Activated T-cell treated with anti-CD3 and anti-CD28 coated beads, Interleukin-2, amount 50 U/mL, for 24 hours (primary cell): ENCODE measurements around the gene CPNE7.
"Not testable (repeated sequence)": the region's sequence is repeated elsewhere in the genome, so short reads cannot be mapped to it uniquely, and the experiment has no call there.

ENCODE experiments used
- DNase-seq: peaks from one replicate; pipeline ENCODE4 v3.0.0-alpha.2; 2020
- H3K27ac Mint-ChIP-seq: 2 replicates; pipeline ENCODE4 v1.8.0; 2020; ENCODE audit warnings: mild to moderate bottlenecking, mixed read lengths
- H3K27me3 Mint-ChIP-seq: 2 replicates; pipeline ENCODE4 v1.8.0; 2020; ENCODE audit warnings: mixed read lengths
- H3K36me3 Mint-ChIP-seq: 2 replicates; pipeline ENCODE4 v1.8.0; 2020; ENCODE audit warnings: low read depth, mixed read lengths
- H3K4me1 Mint-ChIP-seq: 2 replicates; pipeline ENCODE4 v1.8.0; 2020; ENCODE audit warnings: low read depth, mixed read lengths
- H3K4me3 Mint-ChIP-seq: 2 replicates; pipeline ENCODE4 v1.8.0; 2020; ENCODE audit warnings: mild to moderate bottlenecking, moderate library complexity, mixed read lengths
- H3K9me3 Mint-ChIP-seq: 2 replicates; pipeline ENCODE4 v1.8.0; 2020; ENCODE audit warnings: mixed read lengths

CPNE7 gene

DNA sequence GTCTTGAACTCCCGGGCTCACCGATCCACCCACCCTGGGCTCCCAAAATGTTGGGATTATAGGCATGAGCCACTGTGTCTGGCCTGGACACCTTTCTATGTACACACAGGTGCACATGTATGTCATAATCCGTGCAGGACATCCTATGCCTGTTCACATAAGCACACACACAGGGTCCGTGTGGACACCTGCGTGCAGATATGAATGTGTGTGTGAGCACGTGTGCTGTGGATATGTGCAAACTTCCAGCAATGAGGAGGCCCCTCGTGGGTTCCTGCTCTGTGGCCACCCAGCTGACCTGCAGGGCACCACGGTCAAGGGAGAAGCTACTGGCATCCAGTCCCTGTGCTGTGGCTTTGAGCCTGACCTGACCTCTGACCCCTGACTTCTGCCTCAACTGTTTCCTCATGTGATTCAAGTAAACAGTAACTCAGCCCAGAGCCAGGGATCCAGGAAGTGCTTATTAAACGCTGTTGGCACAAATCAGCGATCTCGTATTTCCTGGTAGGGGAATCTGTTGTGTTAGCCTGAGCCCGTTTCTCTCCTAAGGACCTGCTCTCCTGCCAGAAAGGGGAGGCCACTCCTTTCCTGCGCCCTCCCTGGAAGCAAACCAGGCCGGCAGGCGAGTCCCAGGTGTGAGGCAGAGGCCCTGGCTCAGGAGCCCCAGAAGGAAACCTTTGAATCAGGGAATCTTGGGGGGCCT is 6.5 kb downstream of the CPNE7 start:
- Mint-ChIP-seq H3K9me3 (no peaks in the 10 kb centered on the region), H3K4me1 (no peaks in the 10 kb centered on the region), H3K4me3 (no peak overlapping the region), H3K36me3 (peaks cover 6% of the 10 kb centered on the region), H3K27ac (no peak overlapping the region), H3K27me3 (peaks cover 6% of the 10 kb centered on the region)
- DNase-seq: no peak

DNA sequence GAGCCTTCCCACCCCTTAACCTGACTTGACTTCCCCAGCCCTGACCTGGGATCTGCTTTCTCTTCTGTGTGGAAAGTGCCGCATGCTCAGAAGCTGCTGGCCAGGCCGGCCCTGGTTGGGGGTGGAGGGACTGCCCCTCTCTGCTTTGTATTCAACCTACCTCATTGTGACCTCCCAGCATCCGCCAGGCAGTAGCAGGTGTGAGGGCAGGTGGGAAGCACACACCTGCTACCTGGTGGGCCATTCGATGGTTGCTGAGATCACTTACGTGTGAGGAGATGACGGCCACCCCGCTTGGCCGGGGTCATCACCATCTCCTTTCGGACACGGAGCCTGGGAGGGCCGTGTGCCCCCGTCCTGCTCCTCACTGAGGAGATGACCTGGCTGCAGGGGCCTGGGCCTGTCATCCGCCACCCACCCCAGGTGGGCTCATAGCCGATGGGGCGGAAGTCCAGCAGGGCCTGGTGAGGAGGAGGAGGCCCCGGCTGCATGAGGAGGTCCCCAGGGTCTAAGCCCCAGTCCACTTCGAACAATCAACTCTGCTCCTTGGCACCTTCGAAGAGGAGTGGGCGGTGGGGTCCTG is 7.1 kb downstream of the CPNE7 start:
- no peak for DNase-seq
- Mint-ChIP-seq H3K4me3 (no peak overlapping the region), H3K9me3 (no peaks in the 10 kb centered on the region), H3K4me1 (no peaks in the 10 kb centered on the region), H3K27ac (no peak overlapping the region), H3K36me3 (peaks cover 6% of the 10 kb centered on the region), H3K27me3 (no peaks in the 10 kb centered on the region)

DNA sequence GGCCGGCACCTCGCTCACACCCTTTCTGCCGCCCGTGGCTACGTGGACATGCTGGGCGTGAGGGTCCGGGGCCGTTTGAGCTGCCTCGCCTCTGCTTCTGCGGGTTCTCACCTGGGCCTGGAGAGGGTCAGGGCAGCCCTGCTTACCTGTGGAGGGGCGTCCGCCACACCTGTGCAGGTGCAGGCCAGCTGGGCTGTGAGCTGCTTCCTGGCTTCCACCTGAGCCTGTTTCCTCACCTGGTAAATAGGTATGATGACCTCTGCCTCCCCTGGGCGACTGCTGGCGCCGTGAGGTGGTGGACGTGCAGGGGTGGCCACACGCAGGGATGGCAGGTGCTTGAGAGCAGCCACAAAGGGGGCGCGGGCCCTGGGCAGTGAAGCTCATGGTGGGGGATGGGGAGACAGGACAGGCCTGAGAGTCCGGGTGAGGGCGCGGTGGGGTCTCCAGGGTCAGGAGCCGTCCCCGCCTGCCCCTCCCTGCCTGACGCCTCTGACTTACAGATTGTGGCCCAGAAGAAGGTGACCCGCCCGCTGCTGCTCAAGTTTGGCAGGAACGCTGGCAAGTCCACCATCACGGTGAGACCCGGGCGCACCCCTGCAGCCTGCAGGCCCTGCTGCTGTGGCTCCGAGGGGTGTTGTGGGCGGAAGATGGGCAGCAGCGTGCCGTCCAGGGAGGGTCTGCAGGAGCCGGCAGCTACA is 7.8 kb downstream of the CPNE7 start:
- H3K36me3 Mint-ChIP-seq: peaks cover 4% of the 10 kb centered on the region
- H3K27me3 Mint-ChIP-seq: no peaks in the 10 kb centered on the region
- no peak overlapping the region for H3K27ac Mint-ChIP-seq
- no peaks in the 10 kb centered on the region for H3K9me3 Mint-ChIP-seq
- no peak for DNase-seq
- H3K4me1 Mint-ChIP-seq: no peaks in the 10 kb centered on the region
- H3K4me3 Mint-ChIP-seq: no peak overlapping the region

DNA sequence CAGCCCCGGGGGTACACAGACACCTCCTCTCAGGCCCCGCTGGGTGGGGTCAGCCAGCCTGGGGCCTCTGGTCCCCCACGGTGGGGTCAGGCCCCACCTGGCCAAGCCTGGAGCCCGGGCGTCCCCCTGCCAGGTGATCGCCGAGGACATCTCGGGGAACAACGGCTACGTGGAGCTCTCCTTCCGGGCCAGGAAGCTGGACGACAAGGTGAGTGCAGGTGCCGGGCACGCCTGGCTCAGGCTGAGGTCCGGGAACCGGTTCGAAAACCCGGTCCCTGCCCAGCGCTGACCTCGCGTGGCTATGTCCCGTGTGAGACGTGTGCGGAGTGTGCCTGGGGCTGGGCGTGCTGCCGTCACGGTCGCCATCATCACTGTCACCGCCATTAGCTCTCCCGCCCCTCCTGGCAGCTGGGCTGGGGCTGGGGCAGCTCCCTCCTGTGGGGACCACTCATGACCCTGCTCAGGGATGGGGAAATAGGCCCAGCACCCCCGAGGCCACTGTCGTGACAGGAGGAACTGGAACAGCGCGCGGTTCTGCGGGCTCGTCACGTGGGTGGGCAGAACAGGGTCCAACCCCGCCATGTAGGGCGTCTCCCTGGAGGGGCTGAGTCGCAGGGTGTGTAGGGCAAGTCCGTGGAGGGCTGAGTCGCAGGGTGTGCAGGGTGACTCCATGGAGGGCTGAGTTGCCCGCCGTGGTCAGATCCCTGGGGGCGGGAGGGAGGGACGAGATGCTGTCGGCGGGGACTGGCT is 8.5 kb downstream of the CPNE7 start:
- Mint-ChIP-seq H3K9me3 (no peaks in the 10 kb centered on the region), H3K27me3 (no peaks in the 10 kb centered on the region), H3K27ac (no peak overlapping the region), H3K36me3 (peaks cover 3% of the 10 kb centered on the region), H3K4me1 (no peaks in the 10 kb centered on the region), H3K4me3 (no peak overlapping the region)
- no peak for DNase-seq

DNA sequence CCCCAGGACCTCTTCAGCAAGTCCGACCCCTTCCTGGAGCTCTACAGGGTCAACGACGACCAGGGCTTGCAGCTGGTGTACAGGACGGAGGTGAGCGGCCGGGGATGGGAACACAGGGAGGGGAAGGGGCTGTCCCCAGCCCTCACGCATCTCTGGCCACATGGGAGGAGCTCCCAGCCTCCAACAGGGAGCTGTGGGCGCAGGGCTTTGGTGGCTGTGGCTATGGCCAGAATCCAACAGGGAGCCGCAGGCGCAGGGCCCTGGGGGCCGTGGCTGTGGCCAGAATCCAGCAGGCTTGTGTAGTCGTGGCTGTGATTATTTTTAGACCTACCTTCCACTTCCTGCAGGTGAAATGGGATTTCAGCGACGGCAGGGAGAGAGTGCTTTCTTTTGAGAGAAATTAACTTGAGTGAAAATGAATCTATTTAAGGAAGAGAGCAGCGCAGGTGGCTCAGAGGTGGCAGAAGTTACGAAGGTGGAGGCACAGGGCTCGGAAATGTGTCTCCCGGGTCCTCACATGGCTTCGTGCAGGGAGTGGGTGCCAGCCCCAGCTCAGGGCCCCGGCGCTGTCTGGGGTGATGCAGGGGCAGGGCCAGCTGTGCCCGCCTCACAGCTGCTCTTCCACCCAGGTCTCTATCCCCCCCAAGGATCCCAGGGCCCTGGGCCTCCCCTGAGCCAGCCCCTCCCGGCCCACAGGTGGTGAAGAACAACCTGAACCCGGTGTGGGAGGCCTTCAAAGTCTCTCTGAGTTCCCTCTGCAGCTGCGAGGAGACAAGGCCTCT is 9.4 kb downstream of the CPNE7 start:
- Mint-ChIP-seq H3K27me3 (no peaks in the 10 kb centered on the region), H3K4me1 (no peaks in the 10 kb centered on the region), H3K9me3 (no peaks in the 10 kb centered on the region), H3K4me3 (no peak overlapping the region), H3K36me3 (peaks cover 3% of the 10 kb centered on the region), H3K27ac (no peak overlapping the region)
- no peak for DNase-seq

DNA sequence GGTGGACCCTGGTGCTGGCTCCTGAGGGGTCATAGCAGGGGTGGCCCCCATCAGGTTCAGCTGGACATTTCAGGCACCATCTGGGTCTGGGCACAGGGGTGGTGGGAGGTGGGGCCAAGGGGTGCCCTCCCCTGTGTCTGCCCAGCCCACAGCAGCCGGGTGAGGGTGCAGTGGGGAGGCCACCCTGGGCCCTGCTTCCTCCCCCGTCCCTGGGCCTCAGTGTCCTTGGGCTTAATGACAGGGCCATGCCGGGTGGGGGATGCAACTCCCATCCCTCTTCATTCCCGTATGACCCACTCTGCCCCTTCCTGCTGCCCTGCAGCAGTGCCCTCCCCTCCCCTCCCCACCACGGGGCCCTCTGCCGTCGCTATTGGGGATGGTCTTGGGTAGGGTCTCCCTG is 10.7 kb downstream of the CPNE7 start:
- no peaks in the 10 kb centered on the region for H3K9me3 Mint-ChIP-seq
- H3K36me3 Mint-ChIP-seq: peaks cover 3% of the 10 kb centered on the region
- H3K4me3 Mint-ChIP-seq: no peak overlapping the region
- H3K4me1 Mint-ChIP-seq: no peaks in the 10 kb centered on the region
- no peak for DNase-seq
- no peak overlapping the region for H3K27ac Mint-ChIP-seq
- no peaks in the 10 kb centered on the region for H3K27me3 Mint-ChIP-seq

DNA sequence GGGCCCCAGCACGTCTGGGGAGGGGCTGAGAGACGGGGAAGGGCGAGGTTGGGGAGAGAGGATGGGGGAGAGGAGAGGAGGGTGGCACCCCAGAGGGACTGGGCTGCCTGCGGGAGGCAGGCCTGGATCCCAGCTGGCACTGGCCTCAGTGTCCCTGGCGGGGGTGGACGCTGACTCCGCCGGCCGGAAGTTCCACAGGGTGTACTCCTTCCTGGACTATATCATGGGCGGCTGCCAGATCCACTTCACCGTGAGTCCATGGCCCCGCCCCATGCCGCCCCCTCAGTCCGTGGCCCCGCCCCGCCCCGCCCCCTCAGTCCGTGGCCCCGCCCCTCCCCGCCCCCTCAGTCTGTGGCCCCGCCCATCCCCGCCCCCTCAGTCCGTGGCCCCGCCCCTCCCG is 11.3 kb downstream of the CPNE7 start:
- H3K4me1 Mint-ChIP-seq: no peaks in the 10 kb centered on the region
- no peaks in the 10 kb centered on the region for H3K27me3 Mint-ChIP-seq
- no peak overlapping the region for H3K27ac Mint-ChIP-seq
- H3K4me3 Mint-ChIP-seq: no peak overlapping the region
- DNase-seq: no peak
- H3K9me3 Mint-ChIP-seq: no peaks in the 10 kb centered on the region
- H3K36me3 Mint-ChIP-seq: peaks cover 3% of the 10 kb centered on the region

DNA sequence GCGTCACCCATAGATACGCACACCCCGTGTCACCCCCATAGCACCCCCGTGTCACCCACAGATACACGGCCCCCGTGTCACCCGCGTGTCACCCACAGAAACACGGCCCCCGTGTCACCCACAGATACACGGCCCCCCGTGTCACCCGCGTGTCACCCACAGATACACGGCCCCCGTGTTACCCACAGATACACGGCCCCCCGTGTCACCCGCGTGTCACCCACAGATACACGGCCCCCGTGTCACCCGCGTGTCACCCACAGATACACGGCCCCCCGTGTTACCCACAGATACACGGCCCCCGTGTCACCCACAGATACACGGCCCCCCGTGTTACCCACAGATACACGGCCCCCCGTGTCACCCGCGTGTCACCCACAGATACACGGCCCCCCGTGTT is 12.1 kb downstream of the CPNE7 start:
- DNase-seq, H3K27me3 Mint-ChIP-seq, H3K36me3 Mint-ChIP-seq: not testable (repeated sequence)

DNA sequence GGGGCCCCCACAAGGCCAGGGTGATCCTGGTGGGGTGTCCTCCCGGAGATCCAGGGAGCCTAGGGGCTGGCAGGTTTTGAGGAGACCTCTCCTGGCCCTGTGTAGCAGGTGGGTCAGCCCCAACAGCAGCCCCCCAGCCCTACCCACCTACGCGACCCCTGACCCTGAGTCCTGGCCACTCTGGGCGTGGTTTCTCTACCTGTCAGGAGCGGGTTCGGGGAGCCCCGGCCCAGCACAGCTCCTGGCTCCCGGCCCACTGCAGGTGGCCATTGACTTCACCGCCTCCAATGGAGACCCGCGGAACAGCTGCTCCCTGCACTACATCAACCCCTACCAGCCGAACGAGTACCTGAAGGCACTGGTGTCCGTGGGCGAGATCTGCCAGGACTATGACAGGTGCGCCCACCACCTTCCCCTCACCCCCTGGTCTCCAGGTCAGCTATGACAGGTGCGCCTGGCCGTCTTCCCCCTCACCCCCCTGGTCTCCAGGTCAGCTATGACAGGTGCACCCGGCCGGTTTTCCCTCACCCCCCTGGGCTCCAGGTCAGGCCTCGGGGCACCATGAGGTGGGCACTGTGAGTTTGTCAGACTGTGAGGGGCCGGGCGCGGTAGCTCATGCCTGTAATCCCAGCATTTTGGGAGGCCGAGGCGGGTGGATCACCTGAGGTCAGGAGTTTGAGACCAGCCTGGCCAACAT is 13.0 kb downstream of the CPNE7 start:
- Mint-ChIP-seq H3K36me3 (peaks cover 3% of the 10 kb centered on the region), H3K4me1 (peaks cover 4% of the 10 kb centered on the region), H3K4me3 (no peak overlapping the region), H3K9me3 (no peaks in the 10 kb centered on the region), H3K27ac (no peak overlapping the region), H3K27me3 (no peaks in the 10 kb centered on the region)
- no peak for DNase-seq

More for the DNA sequence above, 12.1 kb downstream of the CPNE7 start:
- H3K4me1 Mint-ChIP-seq, H3K27ac Mint-ChIP-seq, H3K4me3 Mint-ChIP-seq, H3K9me3 Mint-ChIP-seq: not testable (repeated sequence)

DNA sequence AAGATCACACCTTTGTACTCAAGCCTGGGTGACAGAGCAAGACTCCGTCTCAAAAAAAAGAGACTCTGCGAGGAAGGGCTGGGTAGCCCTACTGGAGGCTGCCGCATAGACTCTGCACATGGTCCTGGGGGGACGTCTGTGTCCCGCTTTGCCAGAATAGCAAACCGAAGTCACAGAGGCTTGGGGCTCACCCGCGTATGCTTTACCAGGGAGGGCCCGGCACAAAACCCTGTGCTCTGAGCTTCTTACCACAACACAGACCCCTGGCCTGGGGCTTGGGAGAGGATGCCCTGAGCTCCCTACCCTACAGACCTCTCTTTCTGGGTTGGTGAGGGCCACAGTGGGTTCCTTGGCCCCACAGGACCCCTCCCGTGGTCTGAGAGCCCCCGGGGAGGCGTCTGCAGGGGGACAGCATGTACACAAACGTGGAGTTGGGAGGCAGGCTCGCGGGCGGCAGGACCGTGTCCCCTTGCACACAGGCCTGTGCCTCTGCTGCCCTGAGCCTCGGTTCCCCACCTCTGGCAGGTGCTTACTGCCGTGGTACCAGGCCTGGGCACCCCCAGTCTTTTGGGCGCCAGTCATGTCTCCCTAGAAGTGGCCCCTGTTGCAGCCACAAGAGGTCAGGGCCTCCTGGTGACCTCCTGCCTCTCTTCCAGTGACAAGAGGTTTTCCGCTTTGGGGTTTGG is 13.8 kb downstream of the CPNE7 start:
- Mint-ChIP-seq H3K9me3 (no peaks in the 10 kb centered on the region), H3K27ac (no peak overlapping the region), H3K4me1 (peaks cover 12% of the 10 kb centered on the region), H3K36me3 (peaks cover 3% of the 10 kb centered on the region), H3K4me3 (no peak overlapping the region), H3K27me3 (no peaks in the 10 kb centered on the region)
- DNase-seq: no peak

DNA sequence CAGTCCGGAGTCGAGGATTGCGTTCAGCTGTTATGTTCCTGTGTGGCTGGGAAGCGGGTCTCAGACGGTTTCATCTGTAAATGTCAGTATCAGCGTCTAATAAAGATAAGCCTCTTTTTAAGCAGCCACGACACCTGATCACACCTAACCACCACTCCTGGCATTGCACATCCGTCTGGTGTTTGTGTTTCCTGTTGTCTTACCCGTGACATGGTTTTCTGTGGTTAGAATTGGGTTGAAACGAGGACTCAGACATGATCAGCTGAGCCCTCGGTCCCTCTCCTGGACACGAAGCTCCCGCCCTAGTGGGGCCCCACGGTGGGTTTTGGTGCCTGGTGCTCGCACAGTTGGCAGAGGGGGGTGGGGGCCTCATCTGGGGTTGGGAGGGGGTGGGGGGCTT is 18.3 kb downstream of the CPNE7 start:
- no peak for DNase-seq
- Mint-ChIP-seq H3K4me3 (no peak overlapping the region), H3K9me3 (no peaks in the 10 kb centered on the region), H3K27me3 (no peaks in the 10 kb centered on the region), H3K27ac (no peak overlapping the region), H3K36me3 (no peaks in the 10 kb centered on the region), H3K4me1 (peaks cover 13% of the 10 kb centered on the region)

DNA sequence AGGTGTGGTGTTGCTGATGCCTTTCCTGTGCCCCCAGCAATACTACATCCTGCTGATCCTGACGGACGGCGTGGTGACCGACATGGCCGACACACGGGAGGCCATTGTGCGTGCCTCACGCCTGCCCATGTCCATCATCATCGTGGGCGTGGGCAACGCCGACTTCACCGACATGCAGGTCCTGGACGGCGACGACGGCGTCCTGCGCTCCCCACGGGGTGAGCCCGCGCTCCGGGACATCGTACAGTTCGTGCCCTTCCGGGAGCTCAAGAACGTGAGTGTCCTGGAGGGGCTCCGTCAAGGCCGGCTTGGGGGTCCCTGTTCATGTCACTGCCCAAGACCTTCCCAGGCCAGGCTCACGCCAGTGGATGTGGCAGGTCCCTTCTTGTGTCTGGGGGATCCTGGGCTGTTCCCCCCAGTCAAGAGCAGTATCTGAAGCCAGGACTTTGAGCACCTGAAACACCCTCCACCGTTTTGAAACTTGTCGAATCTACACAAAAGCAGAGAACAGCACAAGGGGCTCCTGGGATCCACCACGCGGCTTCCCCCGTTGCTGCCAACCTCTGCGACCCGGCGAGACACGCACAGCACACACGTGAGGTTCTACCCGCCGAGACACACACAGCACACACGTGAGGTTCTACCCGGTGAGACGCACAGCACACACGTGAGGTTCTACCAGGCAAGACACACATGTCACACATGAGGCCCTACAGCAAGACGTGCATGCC is 19.9 kb downstream of the CPNE7 start:
- no peaks in the 10 kb centered on the region for H3K9me3 Mint-ChIP-seq
- H3K4me3 Mint-ChIP-seq: no peak overlapping the region
- H3K36me3 Mint-ChIP-seq: no peaks in the 10 kb centered on the region
- no peaks in the 10 kb centered on the region for H3K27me3 Mint-ChIP-seq
- DNase-seq: no peak
- H3K4me1 Mint-ChIP-seq: peaks cover 13% of the 10 kb centered on the region
- H3K27ac Mint-ChIP-seq: no peak overlapping the region
